Glutamatergic neuron (in vitro differentiated cells): ENCODE data around the gene SLC47A2. TPM values are rescaled to one million over a fixed set of nuclear protein-coding genes. Genes with fewer than 3 reads are reported as not detected.

Experiments
- DNase-seq: peaks from one replicate; pipeline ENCODE4 v3.0.0; 2022
- H3K27ac Mint-ChIP-seq: one replicate; pipeline ENCODE4 v1.8.0; 2020; ENCODE audit warnings: mild to moderate bottlenecking, mixed read lengths, inconsistent platforms; ENCODE audit not compliant: unreplicated experiment
- H3K27me3 Mint-ChIP-seq: one replicate; pipeline ENCODE4 v1.8.0; 2020; ENCODE audit warnings: mild to moderate bottlenecking, moderate library complexity, mixed read lengths, inconsistent platforms; ENCODE audit not compliant: unreplicated experiment
- H3K36me3 Mint-ChIP-seq: one replicate; pipeline ENCODE4 v1.8.0; 2020; ENCODE audit warnings: mild to moderate bottlenecking, mixed read lengths, inconsistent platforms; ENCODE audit not compliant: unreplicated experiment
- H3K4me1 Mint-ChIP-seq: one replicate; pipeline ENCODE4 v1.8.0; 2020; ENCODE audit warnings: mild to moderate bottlenecking, low read depth, mixed read lengths, inconsistent platforms; ENCODE audit not compliant: unreplicated experiment
- H3K4me3 Mint-ChIP-seq: one replicate; pipeline ENCODE4 v1.8.0; 2020; ENCODE audit warnings: mild to moderate bottlenecking, mixed read lengths, inconsistent platforms; ENCODE audit not compliant: unreplicated experiment
- H3K9me3 Mint-ChIP-seq: one replicate; pipeline ENCODE4 v1.8.0; 2020; ENCODE audit warnings: mild to moderate bottlenecking, moderate library complexity, mixed read lengths, inconsistent platforms; ENCODE audit not compliant: unreplicated experiment
- CTCF ChIP-seq: fragments of 200-600 bp; sonication (generic); IDR thresholded peaks from one replicate; pipeline ENCODE4 v1.5.0; 2021; ENCODE audit not compliant: partially characterized antibody, unreplicated experiment
- total RNA-seq: library from RNA; stranded (reverse); fragmentation: NEBNext Ultra II Directional; extraction: Animal tissue kit (Norgen Biotek cat#: 25700); gene quantifications from one replicate; pipeline ENCODE4 v1.2.1, GENCODE V29; 2021; ENCODE audit not compliant: unreplicated experiment

SLC47A2 gene
- total RNA-seq, 1 donor from 2014 or later = not detected

GRCh38 chr17:19654896-19655295 lies 61.5 kb downstream of the SLC47A2 start:
- Mint-ChIP-seq H3K36me3 (peaks cover 23% of the 10 kb centered on the region), H3K27me3 (no peaks in the 10 kb centered on the region), H3K4me1 (no peaks in the 10 kb centered on the region)

GRCh38 chr17:19654342-19654886 lies 62.0 kb downstream of the SLC47A2 start:
- no peak overlapping the region for H3K27ac Mint-ChIP-seq
- no peak overlapping the region for H3K4me3 Mint-ChIP-seq
- peaks cover 3% of the 10 kb centered on the region for H3K4me1 Mint-ChIP-seq
- H3K9me3 Mint-ChIP-seq = peaks cover 7% of the 10 kb centered on the region
- DNase-seq = no peak
- peaks cover 1% of the 10 kb centered on the region for H3K27me3 Mint-ChIP-seq
- peaks cover 23% of the 10 kb centered on the region for H3K36me3 Mint-ChIP-seq
- no peak for TF ChIP-seq CTCF

More at GRCh38 chr17:19654896-19655295, 61.5 kb downstream of the SLC47A2 start:
- Mint-ChIP-seq H3K27ac (no peak overlapping the region), H3K9me3 (peaks cover 3% of the 10 kb centered on the region), H3K4me3 (no peak overlapping the region)
- DNase-seq = no peak
- no peak for TF ChIP-seq CTCF

GRCh38 chr17:19652595-19652994 lies 63.8 kb downstream of the SLC47A2 start:
- no peak for TF ChIP-seq CTCF
- Mint-ChIP-seq H3K27ac (no peak overlapping the region), H3K27me3 (peaks cover 11% of the 10 kb centered on the region), H3K4me3 (no peak overlapping the region), H3K9me3 (peaks cover 15% of the 10 kb centered on the region), H3K36me3 (peaks cover 23% of the 10 kb centered on the region), H3K4me1 (peaks cover 9% of the 10 kb centered on the region)
- DNase-seq = no peak

GRCh38 chr17:19651451-19652238 lies 64.7 kb downstream of the SLC47A2 start:
- peaks cover 12% of the 10 kb centered on the region for H3K4me1 Mint-ChIP-seq
- peaks cover 17% of the 10 kb centered on the region for H3K9me3 Mint-ChIP-seq
- no peak for DNase-seq
- no peak for TF ChIP-seq CTCF
- H3K4me3 Mint-ChIP-seq = peak overlapping the region; percentile 41
- no peak overlapping the region for H3K27ac Mint-ChIP-seq
- H3K27me3 Mint-ChIP-seq = peaks cover 11% of the 10 kb centered on the region
- peaks cover 23% of the 10 kb centered on the region for H3K36me3 Mint-ChIP-seq

GRCh38 chr17:19650826-19651225 lies 65.6 kb downstream of the SLC47A2 start:
- Mint-ChIP-seq H3K27me3 (peaks cover 11% of the 10 kb centered on the region), H3K36me3 (peaks cover 18% of the 10 kb centered on the region), H3K4me1 (peaks cover 12% of the 10 kb centered on the region), H3K27ac (no peak overlapping the region), H3K9me3 (peaks cover 17% of the 10 kb centered on the region), H3K4me3 (peak overlapping the region; percentile 16)
- no peak for TF ChIP-seq CTCF
- DNase-seq = no peak
